A172 (cell line): ENCODE measurements around the gene KRTAP10-10. TPM values are rescaled to one million over a fixed set of nuclear protein-coding genes. Genes with fewer than 3 reads are reported as not detected.
"Not testable (repeated sequence)": the region's sequence is repeated elsewhere in the genome, so short reads cannot be mapped to it uniquely, and the experiment has no call there.

Source experiments
- DNase-seq: peaks from one replicate; pipeline ENCODE4 v3.0.0-alpha.2; 2015; ENCODE audit warnings: low spot score
- total RNA-seq: library from RNA; depleted of rRNA; stranded (reverse); fragments of >200 nt; shearing (Covaris generic); gene quantifications from 2 replicates; pipeline ENCODE4 v1.2.3, GENCODE V29; 2014; rRNA removed

KRTAP10-10 gene, protein sequence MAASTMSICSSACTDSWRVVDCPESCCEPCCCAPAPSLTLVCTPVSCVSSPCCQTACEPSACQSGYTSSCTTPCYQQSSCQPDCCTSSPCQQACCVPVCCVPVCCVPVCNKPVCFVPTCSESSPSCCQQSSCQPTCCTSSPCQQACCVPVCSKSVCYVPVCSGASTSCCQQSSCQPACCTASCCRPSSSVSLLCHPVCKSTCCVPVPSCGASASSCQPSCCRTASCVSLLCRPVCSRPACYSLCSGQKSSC
- not detected in 2 replicates for total RNA-seq

DNA sequence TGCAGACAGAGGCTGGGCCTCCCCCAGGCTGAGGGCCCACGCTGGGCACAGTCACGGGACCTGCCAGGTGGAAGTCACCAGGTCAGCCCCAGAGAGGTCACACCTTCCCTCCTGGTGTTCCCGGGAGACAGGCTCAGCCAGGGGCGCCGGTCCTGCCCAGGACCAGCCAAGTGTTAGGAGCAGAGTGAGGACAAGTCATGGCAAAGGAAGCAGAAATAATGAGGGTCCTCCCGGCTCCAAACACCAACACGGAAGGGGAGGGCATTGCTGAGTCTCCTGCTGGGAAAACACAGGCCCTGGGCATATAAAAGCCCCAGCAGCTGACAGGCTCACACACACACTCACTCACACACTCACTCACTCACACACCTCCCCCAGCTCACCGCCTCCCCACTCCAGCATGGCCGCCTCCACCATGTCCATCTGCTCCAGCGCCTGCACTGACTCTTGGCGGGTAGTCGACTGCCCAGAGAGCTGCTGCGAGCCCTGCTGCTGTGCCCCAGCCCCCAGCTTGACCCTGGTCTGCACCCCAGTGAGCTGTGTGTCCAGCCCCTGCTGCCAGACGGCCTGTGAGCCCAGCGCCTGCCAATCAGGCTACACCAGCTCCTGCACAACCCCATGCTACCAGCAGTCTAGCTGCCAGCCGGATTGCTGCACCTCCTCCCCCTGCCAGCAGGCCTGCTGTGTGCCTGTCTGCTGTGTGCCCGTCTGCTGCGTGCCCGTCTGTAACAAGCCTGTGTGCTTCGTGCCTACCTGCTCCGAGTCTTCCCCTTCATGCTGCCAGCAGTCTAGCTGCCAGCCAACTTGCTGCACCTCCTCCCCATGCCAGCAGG lies at the start of gene KRTAP10-10:
KRTAP10-10 (plus strand) TSS at position 339 of the 833 bp plus-strand sequence; CDS start at position 401, 62 bp downstream.
- no peak for DNase-seq

DNA sequence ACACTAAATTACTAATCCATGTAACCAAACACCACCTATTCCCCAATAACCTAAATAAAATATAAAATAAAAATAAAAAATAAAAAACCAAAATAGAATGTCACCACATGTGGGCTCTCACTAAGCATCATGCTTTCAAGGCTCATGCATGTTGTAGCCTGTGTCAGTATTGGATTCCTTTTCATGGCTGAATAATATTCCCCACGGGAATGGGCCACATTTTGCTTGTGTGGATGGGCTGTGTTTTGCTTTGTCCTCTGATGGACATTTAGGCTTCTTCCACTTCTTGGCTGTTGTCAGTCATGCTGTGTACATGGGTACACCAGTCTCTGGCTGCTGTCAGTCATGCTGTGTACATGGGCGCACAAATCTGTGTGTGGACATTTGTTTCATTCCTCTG lies 48.1 kb upstream of the KRTAP10-10 start:
- DNase-seq: no peak

DNA sequence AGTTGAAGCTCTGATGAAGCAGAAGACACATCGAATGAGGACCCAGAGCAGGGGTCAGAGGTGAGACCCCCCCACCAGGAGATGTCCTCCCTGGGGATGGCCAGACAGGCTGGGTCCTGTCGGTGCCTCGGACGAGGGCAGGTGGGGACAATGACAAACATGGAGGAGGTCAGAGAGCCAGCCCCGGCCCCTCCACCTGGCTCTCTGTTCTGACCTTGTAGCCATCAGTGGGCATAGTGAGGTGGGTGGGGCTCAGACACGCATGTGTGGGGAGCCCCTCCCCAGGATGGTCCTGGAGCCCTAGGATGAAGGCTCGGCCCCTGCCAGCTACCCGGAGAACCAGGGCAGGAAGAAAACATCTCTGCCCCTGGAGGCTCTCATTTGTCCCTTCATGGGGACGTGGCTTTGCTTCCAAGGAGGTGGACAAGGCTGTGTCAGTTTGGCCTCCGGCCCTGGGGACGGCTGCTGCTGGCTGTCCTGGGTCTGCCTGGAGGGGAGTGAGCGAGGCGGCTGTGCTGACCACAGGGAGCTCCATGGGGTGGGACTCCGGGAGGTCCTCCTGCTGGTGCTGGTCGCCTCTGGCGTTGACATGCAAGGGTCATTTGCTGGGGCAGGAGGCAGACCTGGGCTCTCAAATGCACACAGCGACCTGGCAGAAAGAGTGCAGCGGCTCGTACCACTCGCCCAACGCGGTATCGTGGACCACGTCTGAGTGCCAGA lies 47.4 kb upstream of the KRTAP10-10 start:
- DNase-seq: no peak

DNA sequence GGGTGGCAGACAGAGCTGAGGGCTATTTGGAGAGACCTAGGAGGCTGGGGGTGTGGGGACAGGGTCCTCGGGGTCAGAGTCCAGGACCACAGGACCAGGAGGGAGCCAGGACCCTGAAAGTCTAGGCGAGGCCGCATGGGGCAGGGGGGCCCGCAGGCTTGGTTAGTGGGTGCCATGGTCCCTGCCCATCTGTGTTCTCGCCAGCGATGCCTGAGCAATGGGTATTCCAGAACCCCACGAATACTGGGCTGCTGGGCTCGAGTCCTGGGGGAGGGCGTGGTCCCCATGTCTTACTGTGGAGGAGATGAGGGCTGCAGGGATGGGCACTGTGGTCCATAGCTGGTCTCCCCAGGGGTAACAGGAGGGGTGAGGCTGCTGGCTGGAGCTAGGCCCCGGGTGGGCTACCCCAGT lies 46.8 kb upstream of the KRTAP10-10 start:
- DNase-seq: no peak

DNA sequence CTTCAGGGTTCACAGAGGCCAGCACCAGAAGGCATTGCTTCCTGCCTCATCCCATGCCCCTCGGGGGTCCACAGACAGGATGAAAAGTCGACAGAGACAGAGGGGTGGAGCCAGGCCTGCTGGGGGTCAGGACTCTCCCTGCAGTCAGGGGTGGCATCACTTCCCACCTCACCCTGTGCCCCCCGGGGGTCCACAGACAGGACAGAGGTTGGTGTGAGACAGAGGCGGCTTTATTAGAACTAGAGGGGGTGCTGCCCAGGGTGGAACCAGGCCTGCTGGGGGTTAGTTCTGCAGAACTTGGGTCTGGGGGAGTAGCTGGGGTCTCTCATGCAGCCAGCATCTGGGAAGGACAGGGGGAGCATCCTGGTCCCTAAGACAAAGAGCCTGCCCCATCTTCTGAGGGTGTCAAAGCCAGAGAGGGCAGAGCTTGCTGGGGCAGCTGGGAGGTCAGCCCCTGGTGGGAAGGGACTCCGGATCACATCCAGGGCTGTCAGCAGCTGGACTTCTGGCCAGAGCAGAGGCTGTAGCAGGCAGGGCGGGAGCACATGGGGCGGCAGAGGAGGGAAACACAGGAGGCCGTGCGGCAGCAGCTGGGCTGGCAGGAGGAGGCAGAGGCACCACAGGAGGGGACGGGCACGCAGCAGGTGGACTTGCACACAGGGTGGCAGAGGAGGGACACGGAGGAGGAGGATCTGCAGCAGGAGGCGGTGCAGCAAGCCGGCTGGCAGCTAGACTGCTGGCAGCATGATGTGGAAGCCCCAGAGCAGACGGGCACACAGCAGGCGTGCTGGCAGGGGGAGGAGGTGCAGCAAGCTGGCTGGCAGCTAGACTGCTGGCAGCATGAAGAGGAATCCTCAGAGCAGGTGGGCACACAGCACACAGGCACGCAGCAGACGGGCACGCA lies 46.0 kb upstream of the KRTAP10-10 start:
- not testable (repeated sequence) for DNase-seq

DNA sequence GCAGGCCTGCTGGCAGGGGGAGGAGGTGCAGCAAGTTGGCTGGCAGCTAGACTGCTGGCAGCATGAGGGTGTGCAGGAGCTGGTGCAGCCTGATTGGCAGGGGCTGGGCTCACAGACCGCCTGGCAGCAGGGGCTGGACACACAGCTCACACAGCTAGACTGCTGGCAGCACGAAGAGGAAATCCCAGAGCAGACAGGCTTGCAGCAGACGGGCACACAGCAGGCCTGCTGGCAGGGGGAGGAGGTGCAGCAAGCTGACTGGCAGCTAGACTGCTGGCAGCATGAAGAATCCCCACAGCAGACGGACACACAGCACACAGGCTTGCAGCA lies 45.4 kb upstream of the KRTAP10-10 start:
- DNase-seq: not testable (repeated sequence)

DNA sequence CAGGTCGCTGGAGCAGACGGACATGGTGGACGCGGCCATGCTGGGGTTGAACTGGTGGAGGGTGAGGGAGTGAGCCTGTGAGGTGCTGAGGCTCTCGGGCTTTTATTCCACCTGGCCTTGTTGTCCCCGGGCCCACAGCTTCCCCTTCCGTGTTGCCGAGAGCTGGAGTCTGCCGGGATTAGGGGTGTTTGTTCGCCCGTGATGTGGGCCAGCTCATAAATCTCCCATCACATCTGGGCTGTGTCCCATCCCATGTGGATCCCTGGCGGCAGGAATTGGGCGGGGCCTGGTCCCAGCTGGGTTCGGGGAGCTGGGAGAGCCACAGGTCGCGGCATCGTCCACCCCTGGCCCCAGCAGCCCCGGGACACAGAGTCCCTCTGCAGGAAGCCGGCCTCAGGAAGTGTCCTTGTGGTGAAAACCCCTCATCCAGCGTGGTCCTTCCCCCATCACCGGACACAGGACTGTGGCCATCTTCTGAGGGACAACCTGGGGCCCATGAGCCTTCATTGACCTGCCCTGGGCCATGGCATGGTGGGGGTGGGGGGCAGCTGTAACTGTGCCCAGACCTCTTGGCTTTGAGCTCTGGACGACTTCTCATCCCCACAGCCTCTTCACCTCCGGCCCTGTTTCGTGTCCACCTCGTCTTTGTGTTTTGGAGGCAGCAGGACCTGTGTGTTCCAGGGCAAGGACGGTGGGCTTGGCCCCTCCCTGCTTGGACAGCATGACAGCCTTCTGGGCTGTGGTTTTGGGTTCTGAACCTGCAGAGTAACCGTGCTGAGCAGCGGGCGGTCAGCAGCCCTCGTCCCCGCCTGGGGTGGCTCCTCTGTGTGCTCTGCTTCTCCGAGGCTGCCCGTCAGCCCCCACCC lies 44.5 kb upstream of the KRTAP10-10 start, which contains the start of gene KRTAP10-6:
KRTAP10-6 (minus strand) TSS at position 60 of the 866 bp plus-strand sequence; CDS start at position 39, 21 bp downstream.
- no peak for DNase-seq

DNA sequence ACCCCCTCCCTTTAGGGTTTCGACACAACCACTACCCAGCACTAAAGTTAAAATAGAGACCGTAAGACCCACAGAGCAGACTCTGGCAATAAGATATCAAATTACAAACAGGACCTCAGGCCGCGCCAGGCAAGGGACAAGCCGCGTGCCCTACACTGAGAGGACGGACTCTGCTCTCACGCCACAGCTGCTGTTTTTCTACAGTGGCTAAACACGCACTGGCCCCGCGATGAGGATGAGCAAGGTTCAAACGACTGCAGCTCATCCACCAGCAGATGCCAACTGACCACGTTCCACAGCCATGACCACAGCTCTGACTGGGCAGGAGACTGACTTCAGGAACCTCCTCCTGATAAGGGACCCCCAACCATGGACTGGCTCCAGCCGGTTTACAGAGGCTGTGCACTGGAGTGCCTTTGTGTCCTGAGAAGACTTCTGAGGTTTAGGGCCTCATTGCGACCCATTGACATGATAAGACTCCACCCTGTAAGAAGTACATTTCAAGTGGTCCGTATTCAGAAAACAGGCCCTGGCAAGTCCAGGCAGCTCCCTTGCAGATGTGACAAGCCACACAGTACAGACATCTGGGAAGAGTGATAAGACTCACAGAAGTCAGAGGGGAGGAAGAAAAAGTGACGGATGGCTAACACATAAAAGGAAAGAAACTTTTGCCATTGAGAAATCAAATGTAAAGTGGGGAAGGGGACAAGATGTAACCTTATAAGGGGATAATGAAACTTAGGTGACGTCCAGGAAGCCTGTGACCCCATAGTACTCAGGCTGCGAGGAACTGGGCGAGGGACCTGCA lies 43.4 kb upstream of the KRTAP10-10 start:
- DNase-seq: no peak

DNA sequence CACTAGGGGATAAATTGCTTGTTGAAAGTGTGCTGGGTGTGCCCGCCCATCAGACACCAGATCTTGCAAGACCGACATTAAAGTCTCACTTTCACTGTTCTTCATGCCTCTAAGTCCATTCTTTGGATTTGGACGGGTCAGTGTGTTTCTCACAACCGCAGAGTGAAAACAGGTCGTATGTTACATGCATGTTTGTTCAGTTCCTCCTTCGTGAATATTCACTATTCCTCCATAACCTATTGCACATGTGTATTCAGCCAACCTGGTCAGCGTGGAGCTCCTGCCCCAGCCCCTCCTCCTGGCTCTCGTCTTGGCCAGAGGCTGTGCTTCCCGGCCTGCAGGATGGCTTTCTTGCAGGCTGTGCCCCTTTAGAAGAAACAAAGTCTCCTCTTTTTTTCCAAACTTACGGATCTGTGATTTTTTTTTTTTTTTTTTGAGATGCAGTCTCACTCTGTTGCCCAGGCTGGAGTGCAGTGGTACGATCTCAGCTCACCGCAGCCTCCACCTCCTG lies 42.7 kb upstream of the KRTAP10-10 start:
- no peak for DNase-seq

DNA sequence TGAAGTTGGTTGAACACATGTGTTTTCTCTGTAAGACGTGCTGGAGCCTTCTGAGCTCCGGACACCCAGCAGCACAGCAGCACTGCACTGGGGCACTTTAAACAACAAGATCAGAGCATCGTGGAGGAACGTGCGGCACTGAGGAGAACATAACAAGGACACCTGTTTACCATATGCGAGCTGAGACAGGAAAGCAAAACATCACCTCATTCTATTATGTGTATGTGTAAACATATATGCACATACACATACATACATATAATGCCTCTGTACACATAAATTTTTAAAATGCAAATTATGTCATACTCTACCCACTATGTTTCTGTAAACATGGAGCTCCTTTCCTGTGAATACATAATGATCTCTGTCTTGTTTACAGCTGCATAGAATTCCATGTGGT lies 41.6 kb upstream of the KRTAP10-10 start:
- no peak for DNase-seq

DNA sequence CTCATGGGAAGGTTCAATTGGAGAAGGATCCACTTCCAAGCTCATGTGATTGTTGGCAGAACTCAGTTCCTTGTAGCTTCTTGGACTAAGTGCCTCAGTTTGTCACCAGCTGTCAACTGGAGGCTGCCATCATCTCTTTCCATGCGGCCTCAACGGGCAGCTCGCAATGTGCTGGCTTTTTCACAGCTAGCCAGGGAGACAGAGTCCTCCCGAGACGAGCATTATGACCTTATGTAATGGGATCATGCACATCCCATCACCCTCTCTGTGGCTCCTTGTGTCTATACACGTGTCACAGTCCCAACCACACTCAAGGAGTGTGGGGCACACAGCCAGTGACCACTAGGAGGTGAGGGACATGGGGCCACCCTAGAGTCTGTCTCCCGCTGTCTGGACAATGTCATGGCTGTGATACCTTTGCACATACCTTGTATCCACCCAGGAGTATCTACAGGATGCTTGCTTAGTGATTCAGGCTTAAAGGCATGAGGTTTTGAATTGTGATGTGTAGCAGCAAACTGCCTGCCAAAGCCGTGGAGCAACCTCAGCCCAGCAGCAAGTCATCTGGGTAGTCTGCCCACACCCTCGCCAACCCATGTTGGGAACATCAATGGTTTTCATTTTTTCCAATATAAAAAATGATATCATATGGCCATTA lies 41.0 kb upstream of the KRTAP10-10 start:
- peak; percentile 13 for DNase-seq

DNA sequence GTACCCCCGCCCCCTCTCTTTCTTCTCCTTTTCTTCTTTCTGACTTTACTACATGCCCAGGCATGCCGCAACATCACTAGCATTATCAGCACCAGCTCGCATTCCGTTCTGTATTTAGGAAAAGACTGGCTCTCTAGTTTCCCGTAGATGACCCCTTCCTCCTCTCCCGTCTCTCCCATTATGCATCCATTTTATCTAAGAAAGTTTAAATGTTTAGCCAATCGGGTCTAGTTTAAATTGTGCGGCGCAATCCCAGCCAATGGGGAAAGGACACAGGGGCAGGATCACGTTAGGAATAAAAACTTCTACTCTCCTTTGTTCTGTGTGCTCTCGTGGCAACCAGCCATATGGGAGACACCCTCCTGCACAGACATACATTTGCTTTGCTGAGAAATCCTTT lies 39.1 kb upstream of the KRTAP10-10 start:
- DNase-seq: no peak

DNA sequence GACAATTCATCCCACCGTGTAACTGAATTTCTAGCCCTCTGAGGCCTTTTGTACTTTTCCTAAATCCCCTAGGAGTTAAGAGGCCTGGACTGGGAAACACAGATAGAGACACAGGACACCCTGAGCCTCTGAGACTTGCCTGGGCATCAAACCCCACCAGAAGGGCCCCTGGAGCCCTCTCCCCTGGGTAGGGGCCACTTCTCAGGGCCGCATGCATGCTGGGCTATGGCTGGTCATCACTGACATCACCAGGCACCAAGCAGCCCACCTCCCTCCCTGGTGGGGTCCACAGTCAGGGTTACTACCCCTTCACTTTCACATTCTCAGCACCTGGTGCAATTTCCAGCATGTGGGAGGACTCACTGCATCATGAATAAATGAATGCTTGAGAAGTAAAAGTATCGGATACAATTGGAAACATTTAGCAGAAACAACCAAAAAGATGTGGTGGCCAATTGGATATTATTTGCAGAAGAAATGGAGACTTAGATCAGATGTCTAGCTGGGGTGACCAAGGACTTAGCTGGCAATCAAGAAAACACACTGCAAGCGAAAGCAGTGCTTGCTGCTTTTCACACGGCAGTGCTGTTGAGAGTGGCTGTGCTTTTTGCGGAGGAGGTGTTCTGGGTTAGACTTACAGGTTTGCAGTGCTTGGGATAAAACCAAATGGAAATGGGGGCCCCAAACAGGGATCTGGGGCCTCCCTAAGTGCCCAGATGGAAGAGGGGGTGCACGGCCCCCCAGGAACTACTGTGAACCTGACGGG lies 37.7 kb upstream of the KRTAP10-10 start:
- DNase-seq: no peak

DNA sequence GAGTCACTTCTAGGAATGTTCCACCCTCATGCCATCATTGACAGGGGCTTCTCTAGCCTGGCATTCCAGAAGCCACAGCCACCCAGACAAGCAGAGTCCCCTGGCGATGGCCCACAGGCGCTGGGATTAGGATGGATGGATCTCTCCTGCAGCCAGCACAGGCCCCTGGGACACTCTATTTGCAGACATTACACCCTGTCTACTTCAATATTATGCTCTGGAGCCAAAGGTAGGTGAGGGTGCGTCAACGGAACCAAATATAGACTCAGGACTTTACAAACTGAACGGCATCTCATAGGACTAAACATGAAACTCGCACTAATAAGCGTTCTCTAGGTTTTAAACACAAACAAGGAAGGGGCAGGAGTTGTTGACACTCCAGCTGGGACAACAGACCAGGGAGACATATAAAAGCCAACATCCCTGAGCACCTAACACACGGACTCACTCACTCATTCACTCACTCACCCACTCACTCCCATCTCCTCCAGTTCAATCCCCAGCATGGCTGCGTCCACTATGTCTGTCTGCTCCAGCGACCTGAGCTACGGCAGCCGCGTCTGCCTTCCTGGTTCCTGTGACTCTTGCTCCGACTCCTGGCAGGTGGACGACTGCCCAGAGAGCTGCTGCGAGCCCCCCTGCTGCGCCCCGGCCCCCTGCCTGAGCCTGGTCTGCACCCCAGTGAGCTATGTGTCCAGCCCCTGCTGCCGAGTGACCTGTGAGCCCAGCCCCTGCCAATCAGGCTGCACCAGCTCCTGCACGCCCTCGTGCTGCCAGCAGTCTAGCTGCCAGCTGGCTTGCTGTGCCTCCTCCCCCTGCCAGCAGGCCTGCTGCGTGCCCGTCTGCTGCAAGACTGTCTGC lies 36.8 kb upstream of the KRTAP10-10 start, which contains the start of gene KRTAP10-7:
KRTAP10-7 (plus strand) TSS at position 480 of the 861 bp plus-strand sequence; CDS start at position 505, 25 bp downstream.
- not testable (repeated sequence) for DNase-seq

DNA sequence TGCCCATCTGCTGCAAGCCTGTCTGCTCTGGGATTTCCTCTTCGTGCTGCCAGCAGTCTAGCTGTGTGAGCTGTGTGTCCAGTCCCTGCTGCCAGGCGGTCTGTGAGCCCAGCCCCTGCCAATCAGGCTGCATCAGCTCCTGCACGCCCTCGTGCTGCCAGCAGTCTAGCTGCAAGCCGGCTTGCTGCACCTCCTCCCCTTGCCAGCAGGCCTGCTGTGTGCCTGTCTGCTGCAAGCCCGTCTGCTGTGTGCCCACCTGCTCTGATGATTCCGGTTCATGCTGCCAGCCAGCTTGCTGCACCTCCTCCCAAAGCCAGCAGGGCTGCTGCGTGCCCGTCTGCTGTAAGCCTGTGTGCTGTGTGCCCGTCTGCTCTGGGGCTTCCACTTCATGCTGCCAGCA lies 36.1 kb upstream of the KRTAP10-10 start:
- DNase-seq: not testable (repeated sequence)

DNA sequence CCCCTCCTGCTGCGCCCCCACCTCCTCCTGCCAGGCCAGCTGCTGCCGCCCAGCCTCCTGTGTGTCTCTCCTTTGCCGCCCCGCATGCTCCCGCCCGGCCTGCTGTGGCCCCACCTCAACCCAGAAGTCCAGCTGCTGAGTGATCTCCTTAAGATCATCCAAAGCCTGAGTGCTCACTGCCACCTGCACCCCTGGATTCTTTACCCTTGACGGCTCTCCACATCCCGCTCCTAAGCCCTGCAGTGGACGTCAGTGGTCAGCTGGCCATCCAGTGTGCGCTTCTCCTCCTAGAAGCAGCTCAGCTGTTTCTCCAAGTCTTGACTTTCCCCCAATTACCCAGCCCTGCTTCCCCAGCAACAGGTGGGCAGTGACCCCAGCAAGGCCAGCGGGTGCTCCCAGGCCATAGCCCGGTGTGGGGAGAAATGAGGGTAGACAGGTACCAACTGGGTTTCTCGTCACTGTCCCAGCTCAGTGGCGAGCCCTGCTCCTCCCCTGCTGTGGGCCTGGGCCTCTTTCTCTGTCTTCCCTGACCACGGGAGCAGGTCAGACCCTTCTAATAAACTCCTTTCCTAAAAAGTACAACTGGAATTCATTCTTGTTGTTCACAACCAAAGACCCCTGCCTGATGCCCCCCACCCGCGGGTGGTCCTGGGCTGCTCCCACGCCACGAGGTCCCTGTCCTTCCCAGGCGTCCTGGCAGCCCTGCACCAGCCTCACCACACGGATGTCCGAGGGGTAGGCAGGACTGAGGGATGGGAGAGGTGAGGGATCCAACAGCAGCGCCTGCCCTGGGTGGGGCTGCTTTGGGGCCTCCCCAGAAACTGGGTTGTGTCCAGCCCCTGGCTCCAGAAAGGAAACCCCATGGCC lies 35.3 kb upstream of the KRTAP10-10 start:
- no peak for DNase-seq
